Stimulated activated CD4-positive, alpha-beta T cell treated with anti-CD3 and anti-CD28 coated beads, Interleukin-1b, Interleukin-23, amount 100 ng/mL, for 48 hours (primary cell): ENCODE data around the gene SMIM44.
"Not testable (repeated sequence)": the region's sequence is repeated elsewhere in the genome, so short reads cannot be mapped to it uniquely, and the experiment has no call there.

Experiments
- DNase-seq: peaks from one replicate; pipeline ENCODE4 v3.0.0-alpha.2; 2020

SMIM44 gene

GRCh38 chr19:3456925-3457527 lies 26.2 kb downstream of the SMIM44 start:
- no peak for DNase-seq

DNA sequence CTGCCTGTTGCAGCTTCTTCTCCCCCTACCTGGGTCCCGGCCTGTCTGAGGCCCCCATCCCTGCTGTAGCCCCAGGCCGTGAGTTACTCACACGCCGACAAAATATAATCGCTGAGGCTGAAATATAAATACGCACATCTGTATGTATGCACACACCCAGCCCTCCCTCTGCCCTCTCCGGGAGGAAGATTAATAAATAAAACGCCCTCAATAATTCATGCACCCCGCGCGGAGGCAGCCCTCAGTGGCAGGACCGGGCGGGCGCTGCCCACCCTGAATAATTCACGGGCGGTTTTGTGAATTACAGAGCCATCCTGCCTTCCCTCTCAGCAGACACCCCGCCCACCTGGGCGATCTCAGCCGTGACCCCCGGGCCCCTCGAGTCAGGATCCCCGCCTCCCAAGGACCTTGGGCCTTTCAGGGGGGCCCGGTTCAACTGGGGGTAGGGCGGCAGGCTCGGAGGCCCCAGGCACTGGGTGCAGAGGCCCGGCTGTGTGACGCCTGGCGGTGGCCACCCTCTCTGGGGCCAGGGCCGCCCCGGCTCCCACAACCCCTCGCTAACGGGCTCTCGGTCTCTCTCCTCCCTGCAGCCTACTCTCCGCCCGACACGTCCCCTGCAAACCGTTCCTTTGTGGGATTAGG lies 27.2 kb downstream of the SMIM44 start:
- no peak for DNase-seq

GRCh38 chr19:3455393-3455955 lies 27.8 kb downstream of the SMIM44 start:
- no peak for DNase-seq

- no peak for DNase-seq
Measured at GRCh38 chr19:3454656-3455392, 28.4 kb downstream of the SMIM44 start.

DNA sequence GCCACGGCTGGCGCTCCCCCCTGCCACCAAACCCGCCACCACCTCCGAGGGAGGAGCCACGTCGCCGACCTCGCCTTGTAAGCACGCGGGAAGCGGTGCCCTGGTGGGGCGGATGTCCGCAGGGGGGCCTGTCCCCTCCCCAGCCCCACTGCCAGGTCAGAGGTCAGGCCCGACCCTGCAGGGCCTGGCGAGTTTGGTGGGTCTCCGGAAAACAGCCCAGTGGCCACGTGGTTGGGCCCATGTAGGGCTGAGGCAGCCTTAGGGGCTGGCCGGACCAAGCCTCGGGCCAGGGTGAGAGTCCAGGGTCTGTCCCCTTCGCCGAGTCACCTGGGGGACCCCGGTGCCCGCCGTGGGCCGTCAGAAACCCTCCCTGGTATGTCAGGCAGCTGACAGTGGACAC lies 29.4 kb downstream of the SMIM44 start:
- no peak for DNase-seq

GRCh38 chr19:3452942-3453214 lies 30.4 kb downstream of the SMIM44 start:
- not testable (repeated sequence) for DNase-seq

GRCh38 chr19:3452171-3452941 lies 30.9 kb downstream of the SMIM44 start:
- no peak for DNase-seq

- no peak for DNase-seq
Measured at GRCh38 chr19:3451451-3451866, 31.8 kb downstream of the SMIM44 start.

GRCh38 chr19:3450796-3451411 lies 32.3 kb downstream of the SMIM44 start:
- DNase-seq = no peak

DNA sequence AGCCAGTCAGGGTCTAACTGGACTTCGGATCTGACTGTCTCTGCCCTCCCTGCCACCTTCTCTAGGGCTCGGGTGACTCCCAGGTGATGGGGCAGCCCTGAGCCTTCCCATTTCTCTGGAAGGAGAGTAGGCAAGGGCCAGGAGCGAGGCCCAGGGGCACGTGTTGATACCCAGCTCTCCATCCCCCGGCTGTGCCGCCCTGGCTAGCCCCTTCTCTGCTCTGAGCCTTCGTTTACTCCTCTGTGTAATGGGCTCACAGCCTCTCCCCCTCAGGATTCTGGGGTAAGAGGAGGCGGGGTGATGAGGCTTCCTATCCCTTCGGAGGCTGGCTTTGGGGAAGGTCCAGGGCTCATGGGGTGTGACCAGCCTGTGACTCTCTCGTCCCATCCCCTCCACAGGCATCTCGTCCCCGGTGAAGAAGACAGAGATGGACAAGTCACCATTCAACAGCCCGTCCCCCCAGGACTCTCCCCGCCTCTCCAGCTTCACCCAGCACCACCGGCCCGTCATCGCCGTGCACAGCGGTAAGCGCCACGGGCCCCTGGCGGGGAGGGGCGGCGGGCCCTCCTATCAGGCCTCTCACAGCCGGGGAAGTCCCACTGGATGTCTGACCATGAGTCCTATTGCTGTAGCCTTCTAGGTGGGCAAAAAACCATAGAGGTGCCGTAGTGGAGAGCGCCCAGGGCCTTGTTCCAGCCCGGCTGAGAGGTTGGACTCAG lies 34.5 kb downstream of the SMIM44 start:
- no peak for DNase-seq

DNA sequence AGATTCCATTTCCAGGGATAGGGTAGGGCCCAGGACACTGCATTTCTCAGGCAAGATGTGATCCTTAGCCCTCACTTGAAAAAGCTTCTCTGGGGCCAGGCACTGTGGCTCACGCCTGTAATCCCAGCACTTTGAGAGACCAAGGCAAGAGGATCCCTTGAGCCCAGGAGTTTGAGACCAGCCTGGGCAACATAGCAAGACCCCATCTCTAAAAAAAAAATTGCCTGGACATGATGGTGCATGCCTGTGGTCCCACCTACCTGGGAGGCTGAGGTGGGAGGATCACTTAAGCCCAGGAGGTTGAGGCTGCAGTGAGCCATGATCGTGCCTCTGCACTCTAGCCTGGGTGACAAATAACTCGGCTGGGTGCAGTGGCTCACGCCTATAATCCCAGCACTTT lies 36.6 kb downstream of the SMIM44 start:
- not testable (repeated sequence) for DNase-seq

DNA sequence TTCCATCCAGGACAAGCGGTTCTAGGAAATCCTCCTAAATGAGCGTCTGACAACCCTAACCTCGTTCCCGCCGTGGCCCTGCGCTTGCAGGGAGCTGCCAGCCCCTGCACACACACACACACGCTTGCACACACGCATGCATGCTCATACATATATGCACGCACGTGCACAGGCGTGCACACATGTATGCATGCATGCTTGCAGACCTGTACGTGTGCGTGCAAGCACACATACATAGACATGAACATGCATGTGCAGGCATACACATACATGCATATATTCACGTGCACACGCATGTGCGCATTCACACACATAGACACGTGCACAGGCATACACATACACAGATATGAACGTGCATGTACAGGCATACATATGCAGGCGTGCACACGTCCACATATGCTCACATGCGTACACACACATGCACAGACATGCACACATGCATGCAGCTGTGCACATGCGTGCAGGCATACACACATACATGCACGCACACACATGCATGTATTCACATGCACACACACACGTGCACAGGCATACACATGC lies 38.5 kb downstream of the SMIM44 start:
- no peak for DNase-seq

DNA sequence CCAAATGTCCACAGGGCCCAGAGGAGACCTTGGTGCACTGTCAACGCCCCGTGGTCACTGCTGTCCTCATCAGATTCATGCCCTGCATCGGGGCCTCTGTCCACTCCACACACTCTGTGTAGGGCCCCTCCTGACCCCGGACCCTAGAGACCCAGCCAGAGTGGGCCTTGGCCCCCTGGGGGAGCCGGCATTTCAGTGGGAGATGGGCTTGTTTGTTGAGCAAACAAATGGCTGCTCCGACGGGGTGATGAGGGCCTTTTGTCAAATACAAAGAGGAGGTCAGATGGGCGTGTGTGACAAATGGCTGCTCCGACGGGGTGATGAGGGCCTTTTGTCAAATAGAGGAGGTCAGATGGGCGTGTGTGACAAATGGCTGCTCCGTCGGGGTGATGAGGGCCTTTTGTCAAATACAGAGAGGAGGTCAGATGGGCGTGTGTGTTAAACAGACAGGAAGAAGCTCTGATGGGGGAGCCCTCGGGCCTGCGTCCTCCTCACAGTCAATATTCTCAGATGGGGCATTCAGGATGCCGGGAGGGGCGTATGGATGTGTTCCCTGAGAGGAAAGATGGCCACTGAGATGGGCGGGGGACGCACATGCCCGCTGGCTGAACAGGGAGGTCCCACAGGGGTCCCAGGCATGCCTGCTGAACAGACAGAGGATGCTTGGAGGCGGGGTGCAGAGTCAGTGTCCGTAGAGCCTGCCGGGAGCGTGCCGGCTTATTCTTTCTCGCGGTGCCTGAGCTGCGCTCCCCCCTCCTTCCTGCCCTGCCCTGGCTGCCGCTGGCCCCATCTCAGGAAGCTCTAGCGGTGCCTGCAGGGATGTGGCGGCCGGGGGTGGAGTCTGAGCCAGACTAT lies 39.2 kb downstream of the SMIM44 start:
- no peak for DNase-seq

GRCh38 chr19:3442487-3443071 lies 40.7 kb downstream of the SMIM44 start:
- DNase-seq = no peak

DNA sequence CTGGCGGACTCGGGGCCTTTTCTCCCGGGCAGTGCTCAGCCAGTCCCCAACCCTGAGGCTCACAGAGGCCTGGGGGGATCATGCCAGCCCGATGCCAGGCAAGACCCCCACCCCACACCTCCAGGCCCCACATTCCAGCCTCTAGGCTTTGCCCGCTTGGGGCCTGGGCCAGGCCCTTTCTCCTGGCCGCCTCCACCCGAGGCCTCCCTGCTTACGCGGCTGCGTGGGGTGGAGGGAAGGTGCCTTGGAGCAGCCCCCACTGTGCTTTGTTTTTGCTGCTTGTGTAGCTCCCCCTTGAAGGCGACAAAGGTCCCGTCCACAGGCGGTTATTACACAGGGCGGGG lies 41.3 kb downstream of the SMIM44 start:
- DNase-seq = no peak

GRCh38 chr19:3441089-3441985 lies 41.9 kb downstream of the SMIM44 start:
- no peak for DNase-seq

DNA sequence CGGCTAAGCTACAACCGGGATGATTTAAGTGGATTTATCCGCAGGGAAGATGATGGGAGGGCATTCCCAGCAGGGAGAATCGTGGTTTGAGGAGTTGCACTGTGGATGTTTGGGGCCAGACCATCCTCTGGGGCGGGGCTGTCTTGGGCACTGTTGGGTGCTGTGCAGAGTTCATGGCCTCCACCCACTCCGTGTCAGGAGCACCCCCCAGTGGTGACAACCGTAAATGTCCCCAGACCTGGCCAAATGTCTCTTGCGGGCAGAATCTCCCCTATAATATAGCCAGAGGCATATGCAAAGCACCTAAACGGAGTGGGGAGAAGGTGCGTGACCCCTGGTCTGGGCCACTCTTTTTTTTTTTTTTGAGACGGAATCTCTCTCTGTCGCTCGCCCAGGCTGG lies 43.2 kb downstream of the SMIM44 start:
- peak; percentile 47 for DNase-seq

DNA sequence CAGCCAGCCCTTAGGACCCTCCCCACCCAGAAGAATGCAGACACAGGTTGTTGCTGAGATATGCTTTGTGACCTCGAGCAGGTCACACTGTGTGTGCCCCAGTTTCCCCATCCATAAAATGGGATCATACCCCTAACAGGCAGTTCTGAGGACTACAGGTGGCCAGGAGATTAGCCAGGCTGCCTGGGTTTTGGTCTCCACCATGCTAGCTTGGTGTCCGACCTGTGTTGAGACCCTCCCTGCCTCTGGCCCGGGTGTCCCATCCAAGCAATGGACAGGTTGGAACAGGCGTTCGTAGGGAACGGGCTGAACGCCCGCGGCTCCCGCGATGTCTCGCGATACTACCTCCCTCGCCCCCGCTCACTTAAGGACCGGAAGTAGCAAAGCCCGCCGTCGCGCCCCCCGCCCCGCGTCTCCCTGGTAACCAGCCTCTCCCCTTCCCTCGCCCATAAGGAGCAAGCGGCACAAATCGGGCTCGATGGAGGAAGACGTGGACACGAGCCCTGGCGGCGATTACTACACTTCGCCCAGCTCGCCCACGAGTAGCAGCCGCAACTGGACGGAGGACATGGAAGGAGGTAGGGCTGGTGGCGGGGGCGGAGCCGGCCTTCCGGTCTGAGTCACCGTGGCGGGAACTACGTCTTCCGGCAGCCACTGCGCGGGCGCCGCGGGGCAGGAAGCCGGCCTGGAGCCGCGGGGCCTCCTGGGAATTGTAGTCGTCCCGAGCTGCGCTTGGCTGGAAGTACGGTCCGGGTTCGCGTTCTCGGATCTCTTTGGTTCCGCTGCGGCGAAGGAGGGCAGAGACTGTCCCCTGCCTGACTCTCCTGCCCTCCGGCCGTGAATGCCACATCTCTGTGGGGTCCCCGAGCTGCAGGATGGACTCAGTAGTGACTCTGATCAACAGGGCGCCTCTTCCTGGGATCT lies 48.3 kb downstream of the SMIM44 start:
- DNase-seq = peak; percentile 97
